GM12892 (cell line): ENCODE measurements around the gene ATP11C.

Experiments used
- DNase-seq: peaks from one replicate; pipeline ENCODE4 v3.0.0; 2011; ENCODE audit not compliant: insufficient read length
- FAIRE-seq: peaks from 2 replicates; lab custom pipeline; 2011; peaks lifted over from hg19 to GRCh38; lab: Jason Lieb, UNC
- POLR2A ChIP-seq: IDR thresholded peaks from 2 replicates; pipeline ENCODE4 v1.6.1; 2011; ENCODE audit warnings: low read depth, low read length, control low read depth
- POLR2AphosphoS5 ChIP-seq: IDR thresholded peaks from 2 replicates; pipeline ENCODE4 v1.6.1; 2011; ENCODE audit warnings: low read depth, low read length, control low read depth
- TAF1 ChIP-seq: IDR thresholded peaks from 2 replicates; pipeline ENCODE4 v1.6.1; 2011; ENCODE audit warnings: low read depth, mild to moderate bottlenecking, control low read depth, low read length, borderline replicate concordance

ATP11C gene

DNA sequence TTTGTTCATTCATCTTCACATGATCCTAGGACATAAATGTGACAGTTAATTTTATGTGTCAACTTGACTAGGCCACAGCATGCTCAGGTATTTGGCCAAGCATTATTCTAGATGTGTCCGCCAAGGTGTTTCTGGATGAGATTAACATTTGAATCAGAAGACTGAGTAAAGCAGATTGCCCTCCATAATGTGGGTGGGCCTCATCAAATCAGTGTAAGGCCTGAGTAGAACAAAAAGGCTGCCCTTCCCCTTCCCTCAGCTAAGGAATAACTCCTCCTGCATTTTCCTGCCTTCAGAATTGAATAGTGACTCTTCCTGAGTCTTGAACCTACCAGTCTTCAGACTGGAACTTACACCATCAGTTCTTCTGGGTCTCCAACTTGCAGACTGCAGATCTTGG, 18.4 kb downstream of the ATP11C start:
- TF ChIP-seq POLR2A (no peak), POLR2AphosphoS5 (no peak), TAF1 (no peak)
- FAIRE-seq = no peak

GRCh38 chrX:139909712-139910111, 23.1 kb downstream of the ATP11C start:
- TF ChIP-seq POLR2A (no peak), TAF1 (no peak), POLR2AphosphoS5 (no peak)
- FAIRE-seq (no peak), DNase-seq (no peak)

More for the DNA sequence above, 18.4 kb downstream of the ATP11C start:
- DNase-seq = no peak

- no peak for FAIRE-seq
- TF ChIP-seq POLR2AphosphoS5 (no peak), TAF1 (no peak), POLR2A (no peak)
- DNase-seq = no peak
Measured at GRCh38 chrX:139907078-139907477, 25.8 kb downstream of the ATP11C start.

DNA sequence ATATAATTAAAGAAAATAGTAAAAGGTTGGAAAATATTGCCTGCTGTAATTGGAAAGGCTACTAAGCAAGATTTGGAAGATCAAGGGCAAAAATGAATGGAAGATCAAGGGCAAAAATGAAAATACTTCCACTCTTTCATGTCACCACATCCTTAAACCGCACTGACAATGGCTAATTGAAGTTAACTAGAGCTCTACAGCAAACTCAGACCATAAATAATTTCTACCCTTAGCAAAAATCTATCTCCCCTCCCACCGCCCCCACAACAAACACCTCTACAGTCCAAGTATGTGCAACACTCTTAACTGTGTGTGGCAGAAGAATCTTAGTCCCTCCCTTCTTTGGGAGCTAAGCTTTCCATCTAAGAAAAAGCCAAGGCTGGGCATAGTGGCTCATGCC, 27.1 kb downstream of the ATP11C start:
- DNase-seq = no peak
- no peak for TF ChIP-seq POLR2A
- TF ChIP-seq POLR2AphosphoS5 = no peak
- TF ChIP-seq TAF1 = no peak
- no peak for FAIRE-seq

DNA sequence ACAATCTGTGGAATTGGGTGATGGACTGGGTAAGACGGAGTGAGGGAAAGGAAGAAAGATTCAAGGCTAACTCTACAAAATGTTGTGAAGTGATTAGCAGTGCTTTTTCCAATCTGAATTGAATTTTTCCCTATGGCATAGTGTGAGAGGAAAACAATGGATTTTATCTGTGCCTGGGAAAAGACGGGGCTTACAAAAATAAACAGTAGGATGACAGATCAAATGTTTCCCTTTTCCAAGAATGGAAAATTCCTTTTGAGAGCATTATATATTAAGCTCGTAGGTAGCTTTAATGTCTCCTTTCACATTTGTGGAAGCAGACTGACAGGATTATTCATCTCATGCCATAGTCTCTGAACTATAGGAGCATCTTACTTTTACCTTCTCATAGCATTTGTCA, 27.8 kb downstream of the ATP11C start:
- TF ChIP-seq POLR2AphosphoS5 (no peak), TAF1 (no peak), POLR2A (no peak)
- DNase-seq (no peak), FAIRE-seq (no peak)

- FAIRE-seq = no peak
- no peak for DNase-seq
- no peak for TF ChIP-seq POLR2A
- no peak for TF ChIP-seq POLR2AphosphoS5
- no peak for TF ChIP-seq TAF1
Measured at GRCh38 chrX:139903210-139903609, 29.6 kb downstream of the ATP11C start.

DNA sequence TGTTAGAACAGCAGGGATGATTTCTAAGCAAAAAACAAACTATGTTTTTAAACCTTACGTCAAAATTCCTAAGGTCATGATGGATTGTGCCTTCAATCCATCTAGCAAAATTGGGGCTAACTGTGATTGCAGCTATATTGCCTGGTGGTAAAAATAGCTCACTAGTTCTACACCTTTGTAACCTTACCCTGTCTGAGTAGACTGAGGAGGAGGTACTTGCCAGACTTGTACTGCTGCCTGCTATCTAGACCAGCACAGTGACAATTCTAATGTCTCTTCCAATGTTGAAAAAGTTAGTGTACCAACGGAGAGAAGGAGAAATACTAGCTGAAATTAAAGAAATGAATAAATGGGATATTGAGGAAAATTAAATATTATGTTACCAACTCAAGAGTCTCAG, 30.3 kb downstream of the ATP11C start:
- DNase-seq = no peak
- no peak for FAIRE-seq
- TF ChIP-seq POLR2AphosphoS5 (no peak), POLR2A (no peak), TAF1 (no peak)

DNA sequence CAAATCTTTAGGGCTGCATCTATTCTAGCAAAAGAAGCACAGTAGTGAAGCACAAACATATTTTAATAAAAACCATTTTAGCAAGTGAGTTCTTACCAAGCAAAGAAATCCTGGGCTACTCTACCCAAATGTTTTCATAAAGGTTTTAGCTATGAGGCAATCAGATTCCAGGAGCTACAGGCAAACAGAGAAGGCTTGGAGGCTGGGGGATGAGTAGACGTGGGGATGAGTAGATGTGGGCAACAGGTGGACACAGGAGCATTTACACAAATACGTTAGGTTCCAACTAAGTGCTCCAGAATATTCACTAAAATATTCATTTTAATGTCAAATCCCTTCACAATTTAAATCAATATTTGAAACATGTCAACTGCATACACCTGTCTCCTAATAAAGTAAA, 34.5 kb downstream of the ATP11C start:
- DNase-seq (no peak), FAIRE-seq (no peak)
- TF ChIP-seq TAF1 (no peak), POLR2AphosphoS5 (no peak), POLR2A (no peak)

DNA sequence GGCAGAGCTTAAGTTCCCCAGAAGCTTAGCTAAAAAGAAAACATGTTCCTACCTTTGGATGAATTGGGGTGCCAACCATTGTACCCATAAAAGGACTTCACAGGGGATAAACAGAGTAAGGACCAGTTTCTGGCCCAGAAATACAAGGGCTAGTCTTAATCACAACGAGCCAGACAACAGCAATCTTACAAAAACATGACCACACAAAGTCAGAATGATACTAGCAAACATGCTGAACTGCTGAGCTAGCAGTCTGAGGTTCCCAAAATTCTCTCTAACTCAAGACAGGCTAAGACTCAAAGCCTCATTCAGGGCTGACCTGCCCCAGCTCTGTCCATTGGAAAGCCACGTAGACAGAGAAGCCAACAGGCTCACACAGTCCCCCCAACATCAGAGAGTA, 40.3 kb downstream of the ATP11C start:
- TF ChIP-seq TAF1 (no peak), POLR2A (no peak), POLR2AphosphoS5 (no peak)
- no peak for FAIRE-seq
- no peak for DNase-seq

GRCh38 chrX:139890991-139891700, 41.7 kb downstream of the ATP11C start:
- DNase-seq (no peak), FAIRE-seq (no peak)
- TF ChIP-seq TAF1 (no peak), POLR2A (no peak), POLR2AphosphoS5 (no peak)

- DNase-seq (no peak), FAIRE-seq (no peak)
- TF ChIP-seq POLR2AphosphoS5 (no peak), TAF1 (no peak), POLR2A (no peak)
Measured at GRCh38 chrX:139889760-139890159, 43.1 kb downstream of the ATP11C start.

GRCh38 chrX:139883984-139884383, 48.9 kb downstream of the ATP11C start:
- no peak for FAIRE-seq
- no peak for TF ChIP-seq POLR2AphosphoS5
- DNase-seq = no peak
